H9 (cell line): ENCODE data around the gene TAOK2. TPM values are rescaled to one million over a fixed set of nuclear protein-coding genes. Genes with fewer than 3 reads are reported as not detected.
A peak's percentile ranks its signal among the peaks of the same experiment; 100 is the strongest.

ENCODE experiments used
- DNase-seq: peaks from one replicate; pipeline ENCODE4 v3.0.0-alpha.2; 2017
- H2AFZ ChIP-seq: one replicate; pipeline ENCODE4 v1.6.1; 2013; ENCODE audit warnings: mild to moderate bottlenecking, low read length, control low read depth, moderate library complexity
- H2AK5ac ChIP-seq: 2 replicates; pipeline ENCODE4 v1.6.1; 2013; ENCODE audit warnings: low read length, control low read depth, mixed read lengths; ENCODE audit not compliant: insufficient read length
- H2BK120ac ChIP-seq: one replicate; pipeline ENCODE4 v1.6.1; 2013; ENCODE audit warnings: low read depth, mild to moderate bottlenecking, low read length, control low read depth, inconsistent platforms; ENCODE audit not compliant: poor library complexity, severe bottlenecking
- H2BK12ac ChIP-seq: 2 replicates; pipeline ENCODE4 v1.6.1; 2013; ENCODE audit warnings: low read length, control low read depth, mixed read lengths, low read depth; ENCODE audit not compliant: insufficient read length
- H2BK15ac ChIP-seq: 2 replicates; pipeline ENCODE4 v1.6.1; 2013; ENCODE audit warnings: low read depth, low read length, control low read depth
- H2BK20ac ChIP-seq: one replicate; pipeline ENCODE4 v1.6.1; 2013; ENCODE audit warnings: low read depth, mild to moderate bottlenecking, low read length, control low read depth, inconsistent platforms; ENCODE audit not compliant: poor library complexity, severe bottlenecking
- H2BK5ac ChIP-seq: 2 replicates; pipeline ENCODE4 v1.6.1; 2013; ENCODE audit warnings: low read length, control low read depth, mixed read lengths; ENCODE audit not compliant: insufficient read length
- H3K14ac ChIP-seq: 2 replicates; pipeline ENCODE4 v1.6.1; 2013; ENCODE audit warnings: low read length, control low read depth; ENCODE audit not compliant: insufficient read depth
- H3K18ac ChIP-seq: 2 replicates; pipeline ENCODE4 v1.6.1; 2013; ENCODE audit warnings: low read depth, mild to moderate bottlenecking, mixed read lengths, low read length, control low read depth; ENCODE audit not compliant: insufficient read length
- H3K23ac ChIP-seq: 2 replicates; pipeline ENCODE4 v1.6.1; 2013; ENCODE audit warnings: low read length, control low read depth, mixed read lengths, low read depth; ENCODE audit not compliant: insufficient read length
- H3K23me2 ChIP-seq: 2 replicates; pipeline ENCODE4 v1.6.1; 2013; ENCODE audit warnings: low read depth, mild to moderate bottlenecking, mixed read lengths, low read length, control low read depth; ENCODE audit not compliant: insufficient read length, poor library complexity, severe bottlenecking
- H3K27ac ChIP-seq: 2 replicates; pipeline ENCODE4 v1.5.1; 2013; ENCODE audit warnings: low read length, control low read depth, mixed read lengths, low read depth; ENCODE audit not compliant: insufficient read length
- H3K27me3 ChIP-seq: 2 replicates; pipeline ENCODE4 v1.6.1; 2013; ENCODE audit warnings: low read length, control low read depth, inconsistent platforms; ENCODE audit not compliant: insufficient read depth
- H3K4ac ChIP-seq: 2 replicates; pipeline ENCODE4 v1.6.1; 2013; ENCODE audit warnings: low read depth, mild to moderate bottlenecking, control low read depth, inconsistent platforms, low read length, moderate library complexity
- H3K4me1 ChIP-seq: 2 replicates; pipeline ENCODE4 v1.6.1; 2013; ENCODE audit warnings: low read length, control low read depth, inconsistent platforms; ENCODE audit not compliant: insufficient read depth
- H3K4me2 ChIP-seq: 2 replicates; pipeline ENCODE4 v1.6.1; 2013; ENCODE audit warnings: low read length, control low read depth, mixed read lengths; ENCODE audit not compliant: insufficient read length, insufficient read depth
- H3K56ac ChIP-seq: 2 replicates; pipeline ENCODE4 v1.6.1; 2013; ENCODE audit warnings: low read depth, mild to moderate bottlenecking, mixed read lengths, low read length, control low read depth; ENCODE audit not compliant: insufficient read length
- H3K79me1 ChIP-seq: 2 replicates; pipeline ENCODE4 v1.6.1; 2013; ENCODE audit warnings: low read depth, mild to moderate bottlenecking, moderate library complexity, low read length, control low read depth, inconsistent platforms; ENCODE audit not compliant: insufficient read depth, poor library complexity, severe bottlenecking
- H3K79me2 ChIP-seq: 2 replicates; pipeline ENCODE4 v1.6.1; 2013; ENCODE audit warnings: low read length, control low read depth, inconsistent platforms; ENCODE audit not compliant: insufficient read depth
- H3K9ac ChIP-seq: 2 replicates; pipeline ENCODE4 v1.6.1; 2013; ENCODE audit warnings: low read length, control low read depth, mixed read lengths; ENCODE audit not compliant: insufficient read length; ENCODE audit errors: extremely low read depth
- H3K9me3 ChIP-seq: one replicate; pipeline ENCODE4 v1.6.1; 2013; ENCODE audit warnings: low read depth, low read length, inconsistent platforms; ENCODE audit not compliant: control insufficient read depth
- H3T11ph ChIP-seq: one replicate; pipeline ENCODE4 v1.6.1; 2013; ENCODE audit warnings: mild to moderate bottlenecking, low read length, control low read depth, inconsistent platforms
- H4K20me1 ChIP-seq: one replicate; pipeline ENCODE4 v1.6.1; 2013; ENCODE audit not compliant: control insufficient read depth, insufficient read length, insufficient read depth
- H4K5ac ChIP-seq: 2 replicates; pipeline ENCODE4 v1.6.1; 2013; ENCODE audit warnings: low read depth, mild to moderate bottlenecking, mixed read lengths, low read length, control low read depth; ENCODE audit not compliant: insufficient read length
- H4K8ac ChIP-seq: replicated peaks from 2 replicates; pipeline ENCODE4 v1.6.1; 2013; ENCODE audit warnings: low read length, control low read depth, mixed read lengths, low read depth; ENCODE audit not compliant: insufficient read length
- H4K91ac ChIP-seq: 2 replicates; pipeline ENCODE4 v1.6.1; 2013; ENCODE audit warnings: low read depth, mild to moderate bottlenecking, moderate library complexity, mixed read lengths, low read length, control low read depth; ENCODE audit not compliant: insufficient read length
- H3K27ac Mint-ChIP-seq, 3 experiments: 2 replicates in 2 of 3; 3 replicates in 1 of 3; pipeline ENCODE4 v1.8.0; 2020 to 2021; ENCODE audit warnings: mixed read lengths in 3 of 3, mild to moderate bottlenecking in 1 of 3, moderate library complexity in 1 of 3
- H3K27me3 Mint-ChIP-seq: 2 replicates; pipeline ENCODE4 v1.8.0; 2021; ENCODE audit warnings: low read depth, mild to moderate bottlenecking, moderate library complexity, mixed read lengths
- H3K36me3 Mint-ChIP-seq, 3 experiments: 2 replicates in 2 of 3; 3 replicates in 1 of 3; pipeline ENCODE4 v1.8.0; 2020 to 2021; ENCODE audit warnings: low read depth in 3 of 3, mixed read lengths in 3 of 3; ENCODE audit not compliant: insufficient read depth in 1 of 3
- H3K4me1 Mint-ChIP-seq, 2 experiments: 2 replicates each; pipeline ENCODE4 v1.8.0; 2020; ENCODE audit warnings: mixed read lengths in 2 of 2
- H3K4me3 Mint-ChIP-seq, 2 experiments: 2 replicates in 1 of 2; 3 replicates in 1 of 2; pipeline ENCODE4 v1.8.0; 2020 to 2021; ENCODE audit warnings: mild to moderate bottlenecking in 2 of 2, mixed read lengths in 2 of 2, moderate library complexity in 1 of 2
- H3K9me3 Mint-ChIP-seq, 2 experiments: 2 replicates in 1 of 2; 3 replicates in 1 of 2; pipeline ENCODE4 v1.8.0; 2020; ENCODE audit warnings: mild to moderate bottlenecking in 2 of 2, mixed read lengths in 2 of 2, moderate library complexity in 1 of 2
- WGBS: extraction: QIAGEN DNeasy Blood & Tissue Kit; methylation state at CpG from one replicate; pipeline ENCODE4 v1.1.7; 2013; ENCODE audit warnings: missing lambda C conversion rate, low lambda C conversion rate, mixed read lengths; ENCODE audit not compliant: insufficient read length; ENCODE audit errors: extremely low coverage; 5-methylcytosine and 5-hydroxymethylcytosine counted together
- total RNA-seq: library from RNA; stranded (reverse); gene quantifications from 2 replicates; pipeline ENCODE4 v1.2.1, GENCODE V29; 2021
- TF ChIP-seq, protein P1 (sequence below): fragments of 200-600 bp; sonication (generic); conservative IDR thresholded peaks from 3 replicates; pipeline ENCODE4 v1.8.0; 2021; ENCODE audit warnings: antibody characterized with exemption, mild to moderate bottlenecking

Gene TAOK2
- total RNA-seq, 1 experiment from 2014 or later: 43.9 TPM

DNA sequence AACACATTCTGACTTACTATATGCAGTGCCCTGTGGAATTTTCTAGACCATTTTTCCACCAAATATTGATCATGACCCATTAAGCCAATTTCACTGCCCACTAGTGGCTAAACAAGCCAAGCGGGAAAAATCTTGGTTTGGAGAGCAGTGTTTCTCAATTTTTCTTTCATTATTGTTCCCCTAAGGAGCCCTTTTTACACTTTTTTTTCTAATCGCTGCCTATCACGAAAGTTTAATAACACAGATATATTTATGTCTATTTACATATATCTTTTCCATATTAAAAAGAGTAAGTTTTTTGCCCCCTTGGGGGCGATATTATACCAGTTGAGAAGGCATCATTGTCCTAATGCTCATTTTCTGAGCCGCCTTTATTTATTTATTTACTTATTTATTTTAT, 68.2 kb downstream of the TAOK2 start:
- H3K23me2 ChIP-seq: no peaks in the 10 kb centered on the region
- H3K4me3 Mint-ChIP-seq: no peak overlapping the region
- no peak overlapping the region for H3K14ac ChIP-seq
- no peak overlapping the region for H3K4me2 ChIP-seq
- H4K8ac ChIP-seq: no peak overlapping the region
- no peaks in the 10 kb centered on the region for H3K9me3 ChIP-seq
- H2AFZ ChIP-seq: no peak overlapping the region
- no peaks in the 10 kb centered on the region for H3K4me1 ChIP-seq
- H3K36me3 Mint-ChIP-seq: no peaks in the 10 kb centered on the region
- H3T11ph ChIP-seq: no peak overlapping the region
- H4K91ac ChIP-seq: no peak overlapping the region
- H4K5ac ChIP-seq: no peak overlapping the region
- H3K4ac ChIP-seq: no peak overlapping the region
- no peak overlapping the region for H3K27ac ChIP-seq
- no peak overlapping the region for H3K56ac ChIP-seq
- H3K18ac ChIP-seq: no peak overlapping the region
- H3K79me2 ChIP-seq: no peaks in the 10 kb centered on the region
- no peak overlapping the region for H2BK120ac ChIP-seq
- no peak overlapping the region for H2BK15ac ChIP-seq
- H2BK12ac ChIP-seq: no peak overlapping the region
- no peaks in the 10 kb centered on the region for H3K27me3 ChIP-seq
- no peaks in the 10 kb centered on the region; a peak in 1 of 5 replicates for H3K9me3 Mint-ChIP-seq
- no peak overlapping the region for H3K23ac ChIP-seq
- H4K20me1 ChIP-seq: no peaks in the 10 kb centered on the region
- no peak overlapping the region for H3K9ac ChIP-seq
- no peak overlapping the region for H2BK20ac ChIP-seq
- no peak for DNase-seq
- no peaks in the 10 kb centered on the region for H3K4me1 Mint-ChIP-seq
- H3K27me3 Mint-ChIP-seq: peaks cover 24% of the 10 kb centered on the region
- no peak overlapping the region for H2BK5ac ChIP-seq
- H3K79me1 ChIP-seq: no peaks in the 10 kb centered on the region
- TF ChIP-seq, protein P1, sequence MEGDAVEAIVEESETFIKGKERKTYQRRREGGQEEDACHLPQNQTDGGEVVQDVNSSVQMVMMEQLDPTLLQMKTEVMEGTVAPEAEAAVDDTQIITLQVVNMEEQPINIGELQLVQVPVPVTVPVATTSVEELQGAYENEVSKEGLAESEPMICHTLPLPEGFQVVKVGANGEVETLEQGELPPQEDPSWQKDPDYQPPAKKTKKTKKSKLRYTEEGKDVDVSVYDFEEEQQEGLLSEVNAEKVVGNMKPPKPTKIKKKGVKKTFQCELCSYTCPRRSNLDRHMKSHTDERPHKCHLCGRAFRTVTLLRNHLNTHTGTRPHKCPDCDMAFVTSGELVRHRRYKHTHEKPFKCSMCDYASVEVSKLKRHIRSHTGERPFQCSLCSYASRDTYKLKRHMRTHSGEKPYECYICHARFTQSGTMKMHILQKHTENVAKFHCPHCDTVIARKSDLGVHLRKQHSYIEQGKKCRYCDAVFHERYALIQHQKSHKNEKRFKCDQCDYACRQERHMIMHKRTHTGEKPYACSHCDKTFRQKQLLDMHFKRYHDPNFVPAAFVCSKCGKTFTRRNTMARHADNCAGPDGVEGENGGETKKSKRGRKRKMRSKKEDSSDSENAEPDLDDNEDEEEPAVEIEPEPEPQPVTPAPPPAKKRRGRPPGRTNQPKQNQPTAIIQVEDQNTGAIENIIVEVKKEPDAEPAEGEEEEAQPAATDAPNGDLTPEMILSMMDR: peak; percentile 63
- H2AK5ac ChIP-seq: no peak overlapping the region
- no peak overlapping the region for H3K27ac Mint-ChIP-seq
- no CpG with 5 or more reads among the region's 5 CpGs for WGBS

Other genes starting within 250 kb of the TAOK2 start
- gene C16orf54, start 227.9 kb upstream of the TAOK2 start, total RNA-seq: not detected in 2 replicates
- not detected in 2 replicates for gene ZG16, start 195.6 kb upstream of the TAOK2 start, total RNA-seq
- 148 and 151 TPM in 2 replicates for gene KIF22, start 183.1 kb upstream of the TAOK2 start, total RNA-seq
- gene MAZ, start 167.3 kb upstream of the TAOK2 start, total RNA-seq: 412 and 414 TPM in 2 replicates
- 10.7 and 14.6 TPM in 2 replicates for gene PRRT2, start 161.7 kb upstream of the TAOK2 start, total RNA-seq
- gene PAGR1, start 157.7 kb upstream of the TAOK2 start, total RNA-seq: 65.3 and 67.8 TPM in 2 replicates
- gene MVP, start 153.4 kb upstream of the TAOK2 start, total RNA-seq: 2.5 and 3.1 TPM in 2 replicates
- 70.0 and 70.6 TPM in 2 replicates for gene CDIPT, start 110.6 kb upstream of the TAOK2 start, total RNA-seq
- gene SEZ6L2, start 74.3 kb upstream of the TAOK2 start, total RNA-seq: 44.7 and 50.8 TPM in 2 replicates
- gene ASPHD1, start 73.4 kb upstream of the TAOK2 start, total RNA-seq: 16.7 and 17.9 TPM in 2 replicates
- 16.8 and 18.3 TPM in 2 replicates for gene KCTD13, start 47.6 kb upstream of the TAOK2 start, total RNA-seq
- 82.1 and 89.1 TPM in 2 replicates for gene TMEM219, start 11.8 kb upstream of the TAOK2 start, total RNA-seq
- gene HIRIP3, start 21.7 kb downstream of the TAOK2 start, total RNA-seq: 18.5 and 21.6 TPM in 2 replicates
- 94.1 and 101 TPM in 2 replicates for gene INO80E, start 22.4 kb downstream of the TAOK2 start, total RNA-seq
- gene DOC2A, start 37.2 kb downstream of the TAOK2 start, total RNA-seq: 10.2 and 12.2 TPM in 2 replicates
- gene C16orf92, start 49.3 kb downstream of the TAOK2 start, total RNA-seq: not detected in 2 replicates
- gene TLCD3B, start 57.4 kb downstream of the TAOK2 start, total RNA-seq: 20.9 and 22.3 TPM in 2 replicates
- gene ALDOA, start 91.9 kb downstream of the TAOK2 start, total RNA-seq: 1,356 and 1,375 TPM in 2 replicates
- gene PPP4C, start 102.1 kb downstream of the TAOK2 start, total RNA-seq: 162 and 163 TPM in 2 replicates
- gene TBX6, start 118.1 kb downstream of the TAOK2 start, total RNA-seq: 1.6 and 1.9 TPM in 2 replicates
- 26.3 and 27.5 TPM in 2 replicates for gene YPEL3, start 122.3 kb downstream of the TAOK2 start, total RNA-seq
- 3.8 and 4.0 TPM in 2 replicates for gene GDPD3, start 139.7 kb downstream of the TAOK2 start, total RNA-seq
- gene MAPK3, start 149.4 kb downstream of the TAOK2 start, total RNA-seq: 52.3 and 53.5 TPM in 2 replicates
- 3.4 and 4.8 TPM in 2 replicates for gene CORO1A, start 209.7 kb downstream of the TAOK2 start, total RNA-seq
- 202 and 218 TPM in 2 replicates for gene BOLA2B, start 219.8 kb downstream of the TAOK2 start, total RNA-seq
- gene SLX1A, start 220.0 kb downstream of the TAOK2 start, total RNA-seq: 30.3 TPM in 2 replicates
- gene SULT1A3, start 225.4 kb downstream of the TAOK2 start, total RNA-seq: 21.5 and 21.8 TPM in 2 replicates